ENCODE results near the gene C10orf71.

C10orf71 gene

GRCh38 chr10:49350846-49351532 lies 52.0 kb downstream of the C10orf71 start:
- TF ChIP-seq YY1 (IDR thresholded peaks at IDR 0.05; ENCODE audit: low read depth) (no peak), REST (IDR thresholded peaks at IDR 0.05; ENCODE audit: low read depth) (no peak), FOXM1 (IDR thresholded peaks at IDR 0.05; ENCODE audit: borderline replicate concordance, low read depth) (no peak), TCF12 (IDR thresholded peaks at IDR 0.05; ENCODE audit: low read depth) (no peak), CREB1 (IDR thresholded peaks at IDR 0.05; ENCODE audit: low read depth) (no peak), RAD21 (IDR thresholded peaks at IDR 0.05; ENCODE audit: low read depth) (no peak), NFIC (IDR thresholded peaks at IDR 0.05) (no peak)

DNA sequence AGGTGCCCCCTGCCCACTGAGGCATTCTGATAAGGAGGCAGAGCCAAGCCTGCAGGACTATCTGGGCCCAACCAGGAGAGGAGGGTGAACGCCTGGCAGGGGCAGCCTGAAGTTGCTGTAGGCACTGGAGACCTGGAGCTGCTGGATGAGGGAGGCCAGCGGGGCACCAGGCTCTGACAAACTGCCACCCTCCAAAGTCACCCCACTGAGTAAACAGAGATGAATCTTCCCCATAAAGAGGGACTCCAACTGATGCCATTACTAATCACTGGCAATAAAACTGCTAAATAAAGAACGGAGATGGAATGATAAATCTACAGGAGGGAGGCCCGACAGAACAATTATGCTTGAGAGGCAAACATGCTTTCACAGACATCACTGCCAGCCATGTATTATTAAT lies 52.7 kb downstream of the C10orf71 start:
- TF ChIP-seq TEAD4 (IDR thresholded peaks at IDR 0.05), result no peak
- no peak for TF ChIP-seq ZBTB7A (IDR thresholded peaks at IDR 0.05; ENCODE audit: low read depth)
- no peak for TF ChIP-seq REST (IDR thresholded peaks at IDR 0.05; ENCODE audit: low read depth)
- TF ChIP-seq YY1 (IDR thresholded peaks at IDR 0.05; ENCODE audit: low read depth), result no peak
- TF ChIP-seq, protein P1, sequence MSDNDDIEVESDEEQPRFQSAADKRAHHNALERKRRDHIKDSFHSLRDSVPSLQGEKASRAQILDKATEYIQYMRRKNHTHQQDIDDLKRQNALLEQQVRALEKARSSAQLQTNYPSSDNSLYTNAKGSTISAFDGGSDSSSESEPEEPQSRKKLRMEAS (IDR thresholded peaks at IDR 0.05), result no peak
- TF ChIP-seq EGR1 (IDR thresholded peaks at IDR 0.05), result no peak
- no peak for TF ChIP-seq CREB1 (IDR thresholded peaks at IDR 0.05; ENCODE audit: low read depth)
- no peak for TF ChIP-seq TAF1 (IDR thresholded peaks at IDR 0.05; ENCODE audit: low read depth)
- TF ChIP-seq NFIC (IDR thresholded peaks at IDR 0.05), result no peak

DNA sequence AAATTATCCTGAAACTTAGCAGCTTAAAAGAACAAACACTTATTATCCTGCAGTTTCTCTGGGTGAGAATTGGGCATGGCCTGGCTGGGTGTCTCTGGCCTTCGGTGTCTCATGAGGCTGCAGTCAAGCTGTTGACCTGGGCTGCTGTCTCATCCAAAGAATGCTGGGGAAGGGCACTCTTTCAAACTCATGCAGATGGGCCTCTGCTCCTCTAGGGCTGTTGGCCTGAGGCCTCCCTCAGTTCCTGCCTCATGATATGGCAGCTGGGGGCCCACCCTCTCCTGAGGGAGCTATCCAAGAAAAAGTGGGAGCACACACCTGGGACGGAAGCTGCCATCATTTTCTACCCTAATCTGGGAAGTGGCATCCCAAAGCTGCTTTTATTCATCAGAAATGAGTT lies 53.4 kb downstream of the C10orf71 start:
- no peak for TF ChIP-seq TAF1 (IDR thresholded peaks at IDR 0.05; ENCODE audit: low read depth)
- no peak for TF ChIP-seq CEBPB (IDR thresholded peaks at IDR 0.05)
- no peak for TF ChIP-seq RAD21 (IDR thresholded peaks at IDR 0.05; ENCODE audit: low read depth)
- TF ChIP-seq NFIC (IDR thresholded peaks at IDR 0.05), result no peak
- no peak for TF ChIP-seq TEAD4 (IDR thresholded peaks at IDR 0.05)
- TF ChIP-seq TCF12 (IDR thresholded peaks at IDR 0.05; ENCODE audit: low read depth), result no peak
- no peak for TF ChIP-seq ZBTB7A (IDR thresholded peaks at IDR 0.05; ENCODE audit: low read depth)
- TF ChIP-seq, protein P2, sequence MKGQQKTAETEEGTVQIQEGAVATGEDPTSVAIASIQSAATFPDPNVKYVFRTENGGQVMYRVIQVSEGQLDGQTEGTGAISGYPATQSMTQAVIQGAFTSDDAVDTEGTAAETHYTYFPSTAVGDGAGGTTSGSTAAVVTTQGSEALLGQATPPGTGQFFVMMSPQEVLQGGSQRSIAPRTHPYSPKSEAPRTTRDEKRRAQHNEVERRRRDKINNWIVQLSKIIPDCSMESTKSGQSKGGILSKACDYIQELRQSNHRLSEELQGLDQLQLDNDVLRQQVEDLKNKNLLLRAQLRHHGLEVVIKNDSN (IDR thresholded peaks at IDR 0.05), result no peak
- TF ChIP-seq YY1 (IDR thresholded peaks at IDR 0.05; ENCODE audit: low read depth), result no peak
- TF ChIP-seq, protein P1 (IDR thresholded peaks at IDR 0.05), result no peak

DNA sequence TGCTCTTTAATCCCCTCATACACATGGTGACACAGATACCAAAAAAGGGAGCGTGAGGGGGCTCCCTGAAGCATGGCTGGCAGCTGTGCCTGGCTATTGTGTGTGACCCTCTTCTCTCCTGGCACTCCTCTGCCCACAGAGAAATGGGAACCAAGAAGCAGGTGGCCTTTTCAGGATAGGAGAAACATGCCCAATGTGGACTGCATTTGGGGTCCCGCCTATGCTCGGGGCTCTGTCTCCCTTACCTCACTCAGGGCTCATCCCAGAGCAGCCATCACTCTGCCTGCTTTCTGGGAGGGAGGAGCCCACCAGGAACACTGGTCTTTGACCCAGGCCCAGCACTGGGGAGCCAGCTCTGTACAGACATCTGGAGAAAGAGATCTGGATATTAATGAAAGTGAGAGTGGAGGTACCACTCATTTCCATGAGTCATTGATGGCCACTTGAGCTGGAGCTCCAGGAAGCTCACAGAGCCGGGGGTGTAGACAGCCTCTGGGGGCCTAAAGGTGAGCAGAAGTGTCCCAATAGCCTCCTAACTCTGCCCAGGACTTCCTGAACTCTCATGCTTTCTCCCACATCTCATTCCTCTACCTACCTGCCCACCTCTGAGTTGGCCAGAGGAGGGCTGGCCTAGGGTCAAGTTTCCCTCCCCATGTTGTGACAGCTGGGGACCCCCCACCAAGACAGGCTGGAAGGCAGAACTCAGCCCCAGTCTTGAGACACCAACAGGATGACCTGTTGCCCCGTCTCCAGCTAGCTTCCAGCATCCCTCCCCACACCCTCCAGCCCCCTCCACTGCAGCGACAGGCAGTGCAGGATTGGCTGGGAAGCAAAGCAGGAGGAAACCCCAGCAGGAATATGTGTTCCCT lies 54.3 kb downstream of the C10orf71 start:
- no peak for TF ChIP-seq EP300 (IDR thresholded peaks at IDR 0.05; ENCODE audit: borderline replicate concordance)
- TF ChIP-seq TCF12 (IDR thresholded peaks at IDR 0.05; ENCODE audit: low read depth), result no peak
- TF ChIP-seq, protein P2 (IDR thresholded peaks at IDR 0.05), result no peak

DNA sequence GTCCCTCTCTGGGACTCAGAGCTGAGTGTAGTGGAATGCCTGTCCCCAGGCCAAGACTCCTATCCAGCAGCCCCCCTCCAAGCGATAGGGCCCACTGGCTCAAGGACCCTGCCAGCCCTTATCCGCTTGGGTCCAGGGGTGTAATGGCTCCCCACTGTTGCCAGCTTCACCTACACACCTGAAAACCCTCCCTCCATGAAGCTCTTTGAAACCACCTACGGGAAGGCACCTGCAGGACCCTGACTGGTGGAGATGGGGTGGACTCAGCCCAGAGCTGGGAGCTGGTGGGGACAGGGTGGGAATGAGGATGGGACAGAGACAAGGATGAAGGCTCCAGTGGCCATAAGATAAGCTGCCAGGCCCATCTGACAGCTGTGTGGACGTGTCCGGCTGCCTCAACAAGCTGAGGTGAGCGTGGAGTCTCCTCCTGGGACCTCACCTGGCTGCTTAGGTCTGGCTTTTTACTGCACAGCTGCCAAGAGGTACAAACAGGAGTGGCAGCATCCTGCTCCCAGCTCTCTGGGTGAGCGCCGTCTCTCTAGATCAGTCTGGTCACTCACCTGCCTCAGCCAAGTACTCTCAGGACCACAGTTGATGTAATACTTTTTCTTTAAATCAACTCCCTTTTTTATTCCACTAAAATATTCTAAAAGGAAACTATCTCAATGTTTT lies 55.1 kb downstream of the C10orf71 start:
- no peak for TF ChIP-seq REST (IDR thresholded peaks at IDR 0.05; ENCODE audit: low read depth)
- TF ChIP-seq EP300 (IDR thresholded peaks at IDR 0.05; ENCODE audit: borderline replicate concordance), result no peak
- TF ChIP-seq TEAD4 (IDR thresholded peaks at IDR 0.05), result no peak
- TF ChIP-seq TAF1 (IDR thresholded peaks at IDR 0.05; ENCODE audit: low read depth), result no peak
- no peak for TF ChIP-seq RAD21 (IDR thresholded peaks at IDR 0.05; ENCODE audit: low read depth)
- TF ChIP-seq NFIC (IDR thresholded peaks at IDR 0.05), result no peak
- TF ChIP-seq, protein P2 (IDR thresholded peaks at IDR 0.05), result no peak
- no peak for TF ChIP-seq CEBPB (IDR thresholded peaks at IDR 0.05)
- TF ChIP-seq CREB1 (IDR thresholded peaks at IDR 0.05; ENCODE audit: low read depth), result no peak
- TF ChIP-seq TCF12 (IDR thresholded peaks at IDR 0.05; ENCODE audit: low read depth), result no peak
- no peak for TF ChIP-seq FOXM1 (IDR thresholded peaks at IDR 0.05; ENCODE audit: borderline replicate concordance, low read depth)
- no peak for TF ChIP-seq ZBTB7A (IDR thresholded peaks at IDR 0.05; ENCODE audit: low read depth)
- TF ChIP-seq EGR1 (IDR thresholded peaks at IDR 0.05), result no peak
- no peak for TF ChIP-seq YY1 (IDR thresholded peaks at IDR 0.05; ENCODE audit: low read depth)
- TF ChIP-seq, protein P1 (IDR thresholded peaks at IDR 0.05), result no peak
